Gastrocnemius medialis (tissue), 4 donors: ENCODE data around the gene PHF23.

ENCODE experiments used
- POLR2A ChIP-seq, 2 donors: fragments of 450-650 bp; IDR thresholded peaks; one replicate each; pipeline ENCODE4 v1.6.1; 2017; ENCODE audit warnings: antibody characterized with exemption in 2 of 2, mild to moderate bottlenecking in 2 of 2, moderate library complexity in 2 of 2
- TF ChIP-seq, protein P1 (sequence below), 5 experiments: fragments of 450-650 bp in 3 of 5; fragments of 200-600 bp in 2 of 5; sonication (generic) in 2 of 5; IDR thresholded peaks in 4 of 5; conservative IDR thresholded peaks in 1 of 5; 1 replicate in 4 of 5; 2 replicates in 1 of 5; pipeline ENCODE4 v1.5.1; 2016 to 2019; ENCODE audit warnings: antibody characterized with exemption in 5 of 5, mild to moderate bottlenecking in 3 of 5, moderate library complexity in 3 of 5

DNA sequence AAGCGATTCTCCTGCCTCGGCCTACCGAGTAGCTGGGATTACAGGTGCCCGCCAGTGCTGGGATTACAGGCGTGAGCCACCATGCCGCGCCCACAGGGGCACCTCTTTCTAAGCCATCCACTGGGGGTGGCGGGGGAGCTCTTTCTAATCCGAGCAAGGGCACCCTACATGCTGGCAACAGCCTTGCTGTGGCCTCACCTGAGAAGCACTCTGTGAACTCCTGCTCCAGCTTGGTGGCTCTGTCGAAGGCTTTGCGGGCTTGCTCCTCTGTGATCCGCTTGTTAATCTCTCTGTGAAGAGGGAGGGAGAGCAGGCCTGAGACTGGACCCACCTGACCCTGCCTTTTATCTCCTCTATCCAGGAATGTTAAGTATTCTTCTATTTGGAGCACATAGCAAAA, 48.2 kb downstream of the PHF23 start:
- TF ChIP-seq, protein P1, sequence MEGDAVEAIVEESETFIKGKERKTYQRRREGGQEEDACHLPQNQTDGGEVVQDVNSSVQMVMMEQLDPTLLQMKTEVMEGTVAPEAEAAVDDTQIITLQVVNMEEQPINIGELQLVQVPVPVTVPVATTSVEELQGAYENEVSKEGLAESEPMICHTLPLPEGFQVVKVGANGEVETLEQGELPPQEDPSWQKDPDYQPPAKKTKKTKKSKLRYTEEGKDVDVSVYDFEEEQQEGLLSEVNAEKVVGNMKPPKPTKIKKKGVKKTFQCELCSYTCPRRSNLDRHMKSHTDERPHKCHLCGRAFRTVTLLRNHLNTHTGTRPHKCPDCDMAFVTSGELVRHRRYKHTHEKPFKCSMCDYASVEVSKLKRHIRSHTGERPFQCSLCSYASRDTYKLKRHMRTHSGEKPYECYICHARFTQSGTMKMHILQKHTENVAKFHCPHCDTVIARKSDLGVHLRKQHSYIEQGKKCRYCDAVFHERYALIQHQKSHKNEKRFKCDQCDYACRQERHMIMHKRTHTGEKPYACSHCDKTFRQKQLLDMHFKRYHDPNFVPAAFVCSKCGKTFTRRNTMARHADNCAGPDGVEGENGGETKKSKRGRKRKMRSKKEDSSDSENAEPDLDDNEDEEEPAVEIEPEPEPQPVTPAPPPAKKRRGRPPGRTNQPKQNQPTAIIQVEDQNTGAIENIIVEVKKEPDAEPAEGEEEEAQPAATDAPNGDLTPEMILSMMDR (IDR thresholded peaks at IDR 0.05 in 4 of 5, conservative IDR thresholded peaks at IDR 0.05 in 1 of 5): no peak
- no peak for TF ChIP-seq POLR2A (IDR thresholded peaks at IDR 0.05)
